ENCODE data around the gene C9orf72.

C9orf72 gene

DNA sequence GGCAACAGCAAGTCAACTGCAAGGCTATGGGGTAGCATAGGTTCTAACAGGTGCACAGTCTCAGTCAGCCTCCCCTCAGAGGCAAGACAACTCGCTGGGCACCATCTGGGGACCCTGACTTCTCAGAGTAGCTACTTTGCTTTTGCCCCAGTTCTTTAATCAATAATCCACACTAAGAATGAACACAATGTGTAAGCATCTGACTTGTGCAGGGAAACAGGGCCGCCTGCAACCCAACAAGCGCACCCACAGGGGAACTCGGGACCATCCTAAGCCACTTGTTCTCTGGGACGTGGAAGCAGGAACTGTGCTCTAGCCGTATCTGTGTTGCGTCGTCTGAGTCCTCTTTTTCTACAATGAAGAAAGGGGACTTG, 45.6 kb downstream of the C9orf72 start:
- H2AFZ ChIP-seq (ENCODE audit: low read length), result no peak overlapping the region
- no peak overlapping the region for H3K4me2 ChIP-seq (ENCODE audit: low read depth, low read length)
- no peak overlapping the region for H3K9ac ChIP-seq (ENCODE audit: low read length)

DNA sequence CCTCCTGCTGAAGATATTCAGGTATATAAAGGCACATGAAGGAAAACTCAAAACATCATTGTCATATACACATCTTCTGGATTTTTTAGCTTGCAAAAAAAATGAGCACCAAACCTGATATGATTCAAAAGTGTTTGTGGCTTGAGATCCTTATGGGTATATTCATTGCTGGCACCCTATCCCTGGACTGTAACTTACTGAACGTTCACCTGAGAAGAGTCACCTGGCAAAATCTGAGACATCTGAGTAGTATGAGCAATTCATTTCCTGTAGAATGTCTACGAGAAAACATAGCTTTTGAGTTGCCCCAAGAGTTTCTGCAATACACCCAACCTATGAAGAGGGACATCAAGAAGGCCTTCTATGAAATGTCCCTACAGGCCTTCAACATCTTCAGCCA, 49.0 kb downstream of the C9orf72 start, which contains the start of gene IFNK:
TSS of gene IFNK (plus strand) at position 55 of the 400 bp plus-strand sequence. CDS start at position 102, 47 bp downstream.
- no peak for DNase-seq
- Histone ChIP-seq H3K9ac (ENCODE audit: low read length) (no peak within 1 kb of the TSS), H3K79me2 (ENCODE audit: low read length) (no peaks in the 10 kb centered on the region), H3K9me3 (replicated peaks; ENCODE audit: insufficient read depth, low read length) (no peaks in the 10 kb centered on the region), H3K36me3 (replicated peaks; ENCODE audit: insufficient read depth, low read length) (no peaks in the 10 kb centered on the region), H3K9me2 (replicated peaks; ENCODE audit: insufficient read depth, low read length) (no peaks in the 10 kb centered on the region), H3K4me1 (ENCODE audit: low read length) (no peaks in the 10 kb centered on the region), H4K20me1 (ENCODE audit: insufficient read depth, low read length) (no peaks in the 10 kb centered on the region), H3K27ac (ENCODE audit: low read length) (no peak within 1 kb of the TSS), H2AFZ (ENCODE audit: low read length) (no peak within 1 kb of the TSS), H3K4me2 (ENCODE audit: low read depth, low read length) (no peak within 1 kb of the TSS), H3K27me3 (replicated peaks; ENCODE audit: insufficient read depth, low read length) (no peaks in the 10 kb centered on the region), H3K4me3 (ENCODE audit: low read length) (no peak within 1 kb of the TSS), H3F3A (ENCODE audit: insufficient read depth, low read length) (no peaks in the 10 kb centered on the region)
- TF ChIP-seq EZH2phosphoT487 (IDR thresholded peaks at IDR 0.05; ENCODE audit: low read length) (no peak), EZH2 (optimal IDR thresholded peaks at IDR 0.05; ENCODE audit: low read depth, low read length) (no peak)
- TF ChIP-seq, protein P1, sequence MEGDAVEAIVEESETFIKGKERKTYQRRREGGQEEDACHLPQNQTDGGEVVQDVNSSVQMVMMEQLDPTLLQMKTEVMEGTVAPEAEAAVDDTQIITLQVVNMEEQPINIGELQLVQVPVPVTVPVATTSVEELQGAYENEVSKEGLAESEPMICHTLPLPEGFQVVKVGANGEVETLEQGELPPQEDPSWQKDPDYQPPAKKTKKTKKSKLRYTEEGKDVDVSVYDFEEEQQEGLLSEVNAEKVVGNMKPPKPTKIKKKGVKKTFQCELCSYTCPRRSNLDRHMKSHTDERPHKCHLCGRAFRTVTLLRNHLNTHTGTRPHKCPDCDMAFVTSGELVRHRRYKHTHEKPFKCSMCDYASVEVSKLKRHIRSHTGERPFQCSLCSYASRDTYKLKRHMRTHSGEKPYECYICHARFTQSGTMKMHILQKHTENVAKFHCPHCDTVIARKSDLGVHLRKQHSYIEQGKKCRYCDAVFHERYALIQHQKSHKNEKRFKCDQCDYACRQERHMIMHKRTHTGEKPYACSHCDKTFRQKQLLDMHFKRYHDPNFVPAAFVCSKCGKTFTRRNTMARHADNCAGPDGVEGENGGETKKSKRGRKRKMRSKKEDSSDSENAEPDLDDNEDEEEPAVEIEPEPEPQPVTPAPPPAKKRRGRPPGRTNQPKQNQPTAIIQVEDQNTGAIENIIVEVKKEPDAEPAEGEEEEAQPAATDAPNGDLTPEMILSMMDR (IDR thresholded peaks at IDR 0.05; ENCODE audit: low read length), result no peak

More for the DNA sequence above, 45.6 kb downstream of the C9orf72 start:
- no peak for DNase-seq
- H3K79me2 ChIP-seq (ENCODE audit: low read length), result no peaks in the 10 kb centered on the region
- H3K27me3 ChIP-seq (replicated peaks; ENCODE audit: insufficient read depth, low read length), result no peaks in the 10 kb centered on the region
- no peak overlapping the region for H3K4me3 ChIP-seq (ENCODE audit: low read length)
- no peaks in the 10 kb centered on the region for H3K9me2 ChIP-seq (replicated peaks; ENCODE audit: insufficient read depth, low read length)
- no peaks in the 10 kb centered on the region for H3K36me3 ChIP-seq (replicated peaks; ENCODE audit: insufficient read depth, low read length)
- H4K20me1 ChIP-seq (ENCODE audit: insufficient read depth, low read length), result no peaks in the 10 kb centered on the region
- no peak overlapping the region for H3K27ac ChIP-seq (ENCODE audit: low read length)
- no peak for TF ChIP-seq EZH2phosphoT487 (IDR thresholded peaks at IDR 0.05; ENCODE audit: low read length)
- TF ChIP-seq, protein P1 (IDR thresholded peaks at IDR 0.05; ENCODE audit: low read length), result no peak
- TF ChIP-seq EZH2 (optimal IDR thresholded peaks at IDR 0.05; ENCODE audit: low read depth, low read length), result no peak
- H3K9me3 ChIP-seq (replicated peaks; ENCODE audit: insufficient read depth, low read length), result no peaks in the 10 kb centered on the region
- H3K4me1 ChIP-seq (ENCODE audit: low read length), result no peaks in the 10 kb centered on the region
- H3F3A ChIP-seq (ENCODE audit: insufficient read depth, low read length), result no peaks in the 10 kb centered on the region

DNA sequence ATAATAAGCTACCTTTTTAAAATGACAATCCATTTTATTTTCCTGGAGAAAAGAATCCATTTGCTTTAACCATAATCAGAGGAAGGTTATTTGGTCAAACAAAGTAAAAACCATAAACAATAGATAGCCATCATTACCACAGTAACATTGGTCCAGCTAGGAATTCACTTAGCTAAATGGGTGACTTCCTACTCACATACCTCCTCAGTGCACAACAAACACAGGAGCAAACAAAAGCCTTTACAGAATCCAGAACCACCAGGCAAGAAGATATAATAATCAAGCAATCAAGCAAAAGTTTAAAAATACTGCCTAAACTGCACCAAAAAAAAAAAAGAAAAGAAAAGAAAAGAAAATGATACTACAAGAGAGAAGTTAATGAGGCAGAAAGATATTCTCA, 50.1 kb downstream of the C9orf72 start:
- Histone ChIP-seq H4K20me1 (ENCODE audit: insufficient read depth, low read length) (no peaks in the 10 kb centered on the region), H3K36me3 (replicated peaks; ENCODE audit: insufficient read depth, low read length) (no peaks in the 10 kb centered on the region)

More for the DNA sequence above, 50.1 kb downstream of the C9orf72 start:
- no peaks in the 10 kb centered on the region for H3K79me2 ChIP-seq (ENCODE audit: low read length)
- H2AFZ ChIP-seq (ENCODE audit: low read length), result no peak overlapping the region
- no peak overlapping the region for H3K27ac ChIP-seq (ENCODE audit: low read length)
- H3K4me2 ChIP-seq (ENCODE audit: low read depth, low read length), result no peak overlapping the region
- no peak overlapping the region for H3K4me3 ChIP-seq (ENCODE audit: low read length)
- no peaks in the 10 kb centered on the region for H3K9me3 ChIP-seq (replicated peaks; ENCODE audit: insufficient read depth, low read length)
- TF ChIP-seq EZH2phosphoT487 (IDR thresholded peaks at IDR 0.05; ENCODE audit: low read length) (no peak), EZH2 (optimal IDR thresholded peaks at IDR 0.05; ENCODE audit: low read depth, low read length) (no peak)
- TF ChIP-seq, protein P1 (IDR thresholded peaks at IDR 0.05; ENCODE audit: low read length), result no peak
- no peaks in the 10 kb centered on the region for H3K9me2 ChIP-seq (replicated peaks; ENCODE audit: insufficient read depth, low read length)
- H3K4me1 ChIP-seq (ENCODE audit: low read length), result no peaks in the 10 kb centered on the region
- H3F3A ChIP-seq (ENCODE audit: insufficient read depth, low read length), result no peaks in the 10 kb centered on the region
- no peaks in the 10 kb centered on the region for H3K27me3 ChIP-seq (replicated peaks; ENCODE audit: insufficient read depth, low read length)
- no peak for DNase-seq
- H3K9ac ChIP-seq (ENCODE audit: low read length), result no peak overlapping the region

Measured in MM.1S (cell line).